GM18519 (cell line): ENCODE results near the gene RUFY1.
"Not testable (repeated sequence)": the region's sequence is repeated elsewhere in the genome, so short reads cannot be mapped to it uniquely, and the experiment has no call there.

Source experiments
- ATAC-seq: cut with Tn5 transposase; IDR thresholded peaks from one replicate; pipeline ENCODE4 v1.9.1; 2021; ENCODE audit warnings: mild to moderate bottlenecking, moderate library complexity; ENCODE audit not compliant: unreplicated experiment, low FRiP score

The RUFY1 gene

DNA sequence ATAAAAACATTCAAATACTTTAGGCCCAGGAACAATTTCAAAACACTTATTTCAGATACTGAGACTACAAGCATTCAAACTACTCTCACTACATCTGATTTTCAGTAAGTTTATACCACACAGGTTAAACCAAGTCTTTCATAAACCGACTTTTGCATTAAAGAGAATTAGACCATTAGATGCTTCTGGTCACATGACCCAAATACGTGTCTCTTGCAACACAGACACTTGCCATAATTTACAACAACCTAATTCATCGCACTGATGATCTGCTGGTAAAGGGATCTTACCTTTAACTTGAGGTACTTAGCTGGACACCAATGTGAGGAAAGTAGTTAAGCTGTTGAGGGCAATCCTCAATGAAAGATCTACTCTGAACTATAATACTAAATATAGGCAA is 69.9 kb downstream of the RUFY1 start:
- ATAC-seq, result no peak

- ATAC-seq, result no peak
Observed at GRCh38 chr5:179620703-179621350, 70.5 kb downstream of the RUFY1 start.

DNA sequence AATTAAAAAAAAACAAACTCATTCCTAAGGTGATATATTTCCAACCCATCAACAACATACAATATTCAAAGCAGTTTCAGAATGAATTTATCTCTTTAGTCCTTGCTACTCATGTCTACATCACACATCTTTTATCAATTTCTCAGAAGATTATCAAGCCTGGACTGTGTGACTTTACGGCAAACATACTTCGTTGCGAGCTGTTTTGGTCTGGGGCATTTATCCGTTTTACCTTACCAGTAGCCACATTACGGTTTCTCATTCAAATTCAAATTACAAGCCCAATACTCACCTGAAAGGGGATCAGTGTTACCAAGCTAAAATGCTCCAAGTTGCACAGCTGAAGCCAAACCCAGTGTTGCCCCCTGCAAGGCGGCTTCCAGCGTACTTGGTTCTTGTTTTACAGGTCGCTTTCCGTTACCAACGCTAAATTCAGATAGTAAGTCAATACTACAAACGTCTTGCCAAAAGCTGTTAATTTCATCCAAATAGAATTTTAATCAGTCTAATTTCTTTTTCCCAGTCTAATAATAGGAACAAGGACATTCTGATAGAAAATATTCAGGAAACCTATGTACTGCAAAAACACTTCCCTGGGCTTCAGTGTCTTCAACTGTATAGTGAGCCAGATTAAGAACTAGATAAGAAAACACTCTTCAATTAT is 71.3 kb downstream of the RUFY1 start:
- no peak for ATAC-seq

DNA sequence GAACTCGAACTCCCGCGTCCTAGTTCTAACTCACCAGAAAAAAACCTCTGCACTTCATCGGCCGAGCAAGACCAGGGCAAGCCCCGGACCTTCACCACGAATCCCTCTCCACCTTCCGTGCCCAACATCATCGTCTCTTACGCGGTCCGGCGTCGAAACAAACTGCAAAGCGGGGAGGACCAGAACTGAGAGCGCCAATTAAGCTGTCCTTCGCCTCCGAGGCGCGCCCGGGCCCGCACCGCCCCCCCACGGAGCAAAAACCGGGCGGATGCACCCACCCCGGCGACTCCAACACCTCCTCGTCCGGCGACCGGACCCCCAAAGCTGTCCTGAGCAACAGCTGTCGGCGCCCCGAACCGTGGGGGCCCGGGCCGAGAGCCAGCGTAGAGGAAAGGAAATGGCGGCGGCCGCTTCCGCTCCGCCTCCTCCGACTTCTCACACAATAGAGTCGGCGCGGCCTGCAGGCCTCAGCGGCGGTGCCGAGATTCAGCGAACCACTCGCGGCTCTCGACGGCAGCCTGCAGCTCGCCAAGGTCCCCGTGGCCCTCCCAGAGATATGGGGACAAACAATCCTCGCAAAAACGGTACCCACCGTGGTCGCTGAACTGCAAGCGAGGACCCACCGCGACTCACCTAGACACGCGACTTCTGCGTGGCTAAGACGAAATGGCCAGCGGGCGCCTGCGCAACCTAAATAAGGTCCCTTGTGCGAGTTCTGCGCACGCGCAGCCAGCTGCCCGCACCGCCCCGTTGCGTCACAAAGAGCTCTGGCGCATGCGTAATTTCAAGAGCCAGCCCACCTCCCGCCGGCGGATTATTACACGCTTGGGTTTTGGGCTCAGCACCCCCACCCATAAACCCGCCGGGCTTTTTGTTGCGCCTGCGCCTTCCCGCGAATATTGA is 72.9 kb downstream of the RUFY1 start, which contains the start of gene HNRNPH1:
TSS of gene HNRNPH1 (minus strand) at position 669 of the 903 bp plus-strand sequence. CDS start at position 131, 538 bp downstream.
- peak; percentile 57 for ATAC-seq

GRCh38 chr5:179623906-179624741 is 73.8 kb downstream of the RUFY1 start:
- ATAC-seq, result no peak

GRCh38 chr5:179624841-179625271 is 74.5 kb downstream of the RUFY1 start:
- no peak for ATAC-seq

- peak; percentile 31 for ATAC-seq
Observed at GRCh38 chr5:179633501-179634369, 83.4 kb downstream of the RUFY1 start.

DNA sequence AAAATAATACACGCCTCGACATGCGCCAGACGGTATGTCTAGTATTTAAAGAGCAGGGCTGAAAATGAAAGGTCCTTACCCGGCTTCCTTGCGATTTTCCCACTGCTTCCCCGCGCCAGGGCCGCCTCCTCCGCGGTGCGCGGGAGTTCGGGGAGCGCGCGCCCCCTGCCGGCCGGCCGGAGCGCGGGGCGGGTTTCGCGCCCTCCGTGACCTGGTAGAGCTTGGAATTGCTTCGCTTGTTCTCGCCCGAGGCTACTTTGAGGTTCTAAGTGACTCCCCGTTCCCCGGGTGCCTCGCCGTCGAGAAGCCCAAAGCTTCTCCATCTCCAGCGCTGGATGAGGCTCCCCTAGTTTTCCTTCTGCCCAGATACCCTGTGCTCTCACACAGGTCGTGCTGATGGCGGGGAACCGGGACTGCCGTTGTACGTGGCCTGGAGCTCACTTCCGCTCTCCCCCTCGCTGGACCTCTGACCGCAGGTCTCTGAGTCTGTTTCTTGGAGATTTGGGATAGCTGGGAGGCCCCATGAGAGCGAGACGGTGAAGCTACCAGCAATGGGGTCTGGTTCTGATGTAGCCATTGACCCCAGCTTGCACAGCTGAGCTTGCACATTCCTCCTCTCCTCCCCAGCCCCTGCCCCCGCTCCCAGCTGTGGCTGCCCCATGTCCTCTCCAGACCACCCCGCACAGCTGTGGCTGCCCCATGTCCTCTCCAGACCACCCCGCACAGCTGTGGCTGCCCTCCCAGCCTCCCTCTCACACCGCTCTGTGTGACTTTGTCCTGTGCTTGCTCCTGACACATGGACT is 84.2 kb downstream of the RUFY1 start:
- ATAC-seq, result peak; percentile 81

GRCh38 chr5:179639296-179639695 is 88.9 kb downstream of the RUFY1 start:
- ATAC-seq, result not testable (repeated sequence)

- ATAC-seq, result not testable (repeated sequence)
Observed at GRCh38 chr5:179641745-179642144, 91.4 kb downstream of the RUFY1 start.

DNA sequence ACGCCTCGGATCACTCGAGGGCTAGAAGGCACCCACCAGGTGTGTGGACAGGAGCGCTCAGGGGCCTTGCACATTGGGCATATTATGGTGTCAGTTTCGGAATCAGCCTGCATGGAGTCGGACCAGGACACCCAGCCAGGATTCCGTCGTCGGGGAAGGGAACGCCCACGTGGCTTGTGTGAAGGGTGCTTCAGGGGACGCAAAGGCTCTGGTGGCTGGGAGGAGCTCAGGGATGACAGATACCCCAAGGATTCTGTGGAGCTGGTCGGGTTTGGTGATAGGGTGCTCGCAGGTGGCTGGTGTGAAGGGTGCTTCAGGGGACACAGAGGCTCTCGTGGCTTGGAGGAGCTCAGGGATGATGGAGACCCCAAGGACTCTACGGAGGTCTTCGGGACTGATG is 92.3 kb downstream of the RUFY1 start:
- ATAC-seq, result not testable (repeated sequence)

DNA sequence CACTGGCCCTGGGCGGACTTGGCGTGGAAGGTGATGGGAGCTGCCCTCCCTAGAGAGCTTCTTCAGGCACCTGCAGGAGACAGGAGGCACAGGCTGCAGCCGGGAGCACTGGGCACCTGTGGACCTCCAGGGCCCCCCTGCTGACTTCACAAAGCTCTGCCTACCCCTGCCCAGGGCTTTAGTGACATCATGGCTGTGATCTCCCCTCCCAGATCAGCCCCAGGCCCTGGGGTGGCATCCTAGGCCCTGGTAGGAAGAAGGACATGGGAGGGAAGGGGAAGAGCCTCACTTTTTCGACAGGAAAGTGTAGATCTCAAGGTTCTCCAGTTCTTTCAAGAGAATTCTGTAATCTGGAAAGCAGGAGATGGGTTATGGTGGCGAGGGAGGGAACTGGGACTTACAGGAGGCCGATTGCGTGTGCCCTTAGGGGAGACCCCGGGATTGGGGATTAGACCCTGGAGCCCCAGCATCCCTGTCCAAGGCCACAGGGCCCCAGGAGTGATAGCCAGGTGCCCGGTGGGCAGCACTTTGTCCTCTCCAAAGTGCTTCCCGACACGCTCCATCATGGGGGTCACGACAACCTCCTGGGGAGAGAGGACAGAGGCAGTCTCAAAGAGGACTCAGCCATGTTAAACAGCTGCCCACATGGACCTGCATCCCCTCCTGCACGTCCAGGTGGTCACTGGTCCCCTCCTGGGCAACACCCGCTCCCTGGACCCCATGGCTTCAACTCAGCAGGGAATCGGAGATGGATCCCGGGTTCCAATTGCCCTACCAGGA is 93.0 kb downstream of the RUFY1 start:
- ATAC-seq, result not testable (repeated sequence)

DNA sequence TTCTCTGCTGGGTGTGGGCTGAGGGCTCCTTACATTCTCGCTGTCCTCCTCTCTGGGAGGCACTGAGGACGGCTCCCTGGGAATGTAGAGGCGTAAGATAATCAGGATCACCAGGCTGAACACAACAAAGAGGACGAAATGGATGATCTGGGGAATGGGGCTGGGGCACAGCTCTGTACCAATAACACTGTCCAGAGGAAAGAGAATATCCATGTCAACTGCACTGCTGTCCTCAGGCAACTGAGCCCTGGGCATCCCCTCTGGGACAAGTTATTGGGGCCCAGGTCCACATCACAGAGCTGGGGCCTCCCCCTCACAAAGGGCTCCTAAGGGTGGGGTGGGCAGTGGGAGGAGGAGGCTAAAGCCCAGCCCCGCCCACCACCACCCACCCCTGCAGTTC is 94.4 kb downstream of the RUFY1 start:
- ATAC-seq, result not testable (repeated sequence)

DNA sequence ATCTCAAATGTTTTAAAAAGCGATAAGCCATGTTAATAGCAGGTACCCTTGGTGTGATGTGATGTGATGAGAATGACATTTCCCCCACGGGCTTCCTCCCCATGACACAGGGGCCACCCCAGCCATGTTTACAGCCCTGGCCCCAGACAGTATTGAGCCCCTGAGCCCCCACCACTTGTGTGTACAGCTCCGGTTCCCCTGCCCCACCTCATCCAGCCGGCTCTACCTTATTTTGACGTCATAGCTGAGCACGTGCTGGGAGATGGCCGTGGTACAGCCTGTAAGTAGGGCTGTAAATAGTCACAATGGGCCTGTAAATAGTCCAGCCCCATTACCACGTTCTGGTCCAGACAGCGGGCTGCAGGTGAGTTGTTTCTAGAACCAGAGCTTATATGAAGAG is 98.1 kb downstream of the RUFY1 start:
- ATAC-seq, result no peak

DNA sequence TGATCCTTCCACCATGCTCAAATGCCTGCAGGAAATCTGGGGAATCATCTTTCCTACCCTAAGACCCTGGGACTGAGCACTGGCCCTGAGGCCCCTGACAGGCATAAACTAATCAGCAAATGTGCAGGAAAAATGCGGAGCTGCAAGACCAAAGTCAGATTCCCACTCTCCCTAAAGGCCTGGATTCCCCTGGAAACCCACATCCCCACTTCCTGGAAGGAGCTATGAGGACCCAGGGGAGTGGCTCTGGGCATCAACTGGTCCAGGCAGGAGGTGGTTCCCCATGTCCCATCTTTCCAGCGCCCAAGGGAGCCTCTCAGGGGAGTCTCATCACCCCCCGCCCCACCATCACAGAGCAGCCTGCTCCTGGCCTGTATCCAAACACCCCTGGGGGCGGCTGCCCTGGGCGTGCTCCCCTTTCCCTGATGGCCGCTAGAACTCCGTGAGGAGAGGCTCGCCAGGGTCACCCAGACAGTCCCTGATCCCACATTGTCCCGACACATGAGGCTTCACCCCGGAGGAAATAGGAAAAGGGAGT is 98.9 kb downstream of the RUFY1 start:
- ATAC-seq, result not testable (repeated sequence)

GRCh38 chr5:179650245-179650644 is 99.9 kb downstream of the RUFY1 start:
- ATAC-seq, result not testable (repeated sequence)

- ATAC-seq, result not testable (repeated sequence)
Observed at GRCh38 chr5:179653135-179653534, 102.8 kb downstream of the RUFY1 start.
